KMS-11 (cell line): Measurements from ENCODE around the gene PODNL1.

Source experiments
- H2AFZ ChIP-seq: fragments of 200-600 bp; sonication (generic); 2 replicates; pipeline ENCODE4 v1.6.1; 2016; ENCODE audit warnings: antibody characterized with exemption, mixed run types, low read depth
- H3K27ac ChIP-seq: fragments of 200-600 bp; sonication (generic); 2 replicates; pipeline ENCODE4 v1.6.1; 2016; ENCODE audit warnings: mild to moderate bottlenecking, mixed run types
- H3K27me3 ChIP-seq: fragments of 200-600 bp; sonication (generic); 2 replicates; pipeline ENCODE4 v1.6.1; 2017; ENCODE audit warnings: mild to moderate bottlenecking, low read depth, mixed run types, moderate library complexity; ENCODE audit not compliant: insufficient read depth
- H3K36me3 ChIP-seq: fragments of 200-600 bp; sonication (generic); 2 replicates; pipeline ENCODE4 v1.6.1; 2017; ENCODE audit warnings: mild to moderate bottlenecking, mixed run types; ENCODE audit not compliant: insufficient read depth
- H3K4me1 ChIP-seq: fragments of 200-600 bp; sonication (generic); 2 replicates; pipeline ENCODE4 v1.6.1; 2016; ENCODE audit warnings: mild to moderate bottlenecking, low read depth, mixed run types; ENCODE audit not compliant: poor library complexity, severe bottlenecking
- H3K4me2 ChIP-seq: fragments of 200-600 bp; sonication (generic); 2 replicates; pipeline ENCODE4 v1.7.0; 2016; ENCODE audit warnings: mild to moderate bottlenecking, mixed run types
- H3K4me3 ChIP-seq: fragments of 200-600 bp; sonication (generic); IDR thresholded peaks from 2 replicates; pipeline ENCODE4 v1.6.1; 2017; ENCODE audit warnings: low read depth, low read length, mixed read lengths; ENCODE audit not compliant: insufficient read depth
- H3K79me2 ChIP-seq: fragments of 200-600 bp; sonication (generic); 2 replicates; pipeline ENCODE4 v1.6.1; 2016; ENCODE audit warnings: low read depth, mixed run types; ENCODE audit not compliant: insufficient read depth
- H3K9ac ChIP-seq: fragments of 200-600 bp; sonication (generic); 2 replicates; pipeline ENCODE4 v1.6.1; 2016; ENCODE audit warnings: mild to moderate bottlenecking, mixed run types
- H4K20me1 ChIP-seq: fragments of 200-600 bp; sonication (generic); 2 replicates; pipeline ENCODE4 v1.6.1; 2016; ENCODE audit warnings: mild to moderate bottlenecking, mixed run types; ENCODE audit not compliant: insufficient read depth
- TF ChIP-seq, protein P1 (sequence below): fragments of 200-600 bp; sonication (generic); conservative IDR thresholded peaks from 2 replicates; pipeline ENCODE4 v1.6.1; 2017; ENCODE audit warnings: low read depth, mild to moderate bottlenecking, antibody characterized with exemption, low read length, moderate library complexity, mixed read lengths

Gene PODNL1

DNA sequence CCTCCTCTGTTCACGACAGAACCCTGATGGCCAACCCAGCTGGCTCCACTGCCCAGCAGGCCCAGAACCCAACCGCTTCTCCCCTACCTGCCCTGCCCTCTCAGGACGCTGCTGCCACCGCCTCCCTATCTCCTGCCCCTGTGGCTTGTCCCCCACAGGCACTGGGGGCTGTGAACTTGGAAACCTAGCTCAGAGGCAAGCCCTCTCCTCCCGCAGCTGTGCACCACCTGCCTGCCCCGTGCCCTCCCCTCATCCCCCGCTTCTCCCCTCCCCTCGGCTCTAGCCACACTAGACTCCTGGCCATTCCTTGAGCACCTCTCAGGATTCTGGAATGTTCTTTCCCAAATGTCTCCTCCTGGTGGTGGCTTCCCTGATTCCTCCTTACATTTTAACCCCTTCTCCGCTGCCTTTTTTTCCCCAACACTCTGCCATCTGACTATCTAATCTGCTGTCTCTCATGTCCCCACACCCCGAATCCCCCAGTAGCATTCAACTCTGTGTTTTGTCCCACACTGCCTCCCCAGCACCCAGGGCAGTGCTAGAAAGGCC lies 54.6 kb downstream of the PODNL1 start:
- Histone ChIP-seq H3K4me1 (peaks cover 33% of the 10 kb centered on the region), H3K4me3 (no peak overlapping the region), H3K9ac (no peak overlapping the region), H3K36me3 (no peaks in the 10 kb centered on the region), H2AFZ (no peak overlapping the region), H3K4me2 (no peak overlapping the region), H4K20me1 (no peaks in the 10 kb centered on the region), H3K27ac (no peak overlapping the region), H3K79me2 (no peaks in the 10 kb centered on the region), H3K27me3 (peaks cover 6% of the 10 kb centered on the region; the same call in 1 of the 2 replicates)
- TF ChIP-seq, protein P1, sequence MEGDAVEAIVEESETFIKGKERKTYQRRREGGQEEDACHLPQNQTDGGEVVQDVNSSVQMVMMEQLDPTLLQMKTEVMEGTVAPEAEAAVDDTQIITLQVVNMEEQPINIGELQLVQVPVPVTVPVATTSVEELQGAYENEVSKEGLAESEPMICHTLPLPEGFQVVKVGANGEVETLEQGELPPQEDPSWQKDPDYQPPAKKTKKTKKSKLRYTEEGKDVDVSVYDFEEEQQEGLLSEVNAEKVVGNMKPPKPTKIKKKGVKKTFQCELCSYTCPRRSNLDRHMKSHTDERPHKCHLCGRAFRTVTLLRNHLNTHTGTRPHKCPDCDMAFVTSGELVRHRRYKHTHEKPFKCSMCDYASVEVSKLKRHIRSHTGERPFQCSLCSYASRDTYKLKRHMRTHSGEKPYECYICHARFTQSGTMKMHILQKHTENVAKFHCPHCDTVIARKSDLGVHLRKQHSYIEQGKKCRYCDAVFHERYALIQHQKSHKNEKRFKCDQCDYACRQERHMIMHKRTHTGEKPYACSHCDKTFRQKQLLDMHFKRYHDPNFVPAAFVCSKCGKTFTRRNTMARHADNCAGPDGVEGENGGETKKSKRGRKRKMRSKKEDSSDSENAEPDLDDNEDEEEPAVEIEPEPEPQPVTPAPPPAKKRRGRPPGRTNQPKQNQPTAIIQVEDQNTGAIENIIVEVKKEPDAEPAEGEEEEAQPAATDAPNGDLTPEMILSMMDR: no peak

DNA sequence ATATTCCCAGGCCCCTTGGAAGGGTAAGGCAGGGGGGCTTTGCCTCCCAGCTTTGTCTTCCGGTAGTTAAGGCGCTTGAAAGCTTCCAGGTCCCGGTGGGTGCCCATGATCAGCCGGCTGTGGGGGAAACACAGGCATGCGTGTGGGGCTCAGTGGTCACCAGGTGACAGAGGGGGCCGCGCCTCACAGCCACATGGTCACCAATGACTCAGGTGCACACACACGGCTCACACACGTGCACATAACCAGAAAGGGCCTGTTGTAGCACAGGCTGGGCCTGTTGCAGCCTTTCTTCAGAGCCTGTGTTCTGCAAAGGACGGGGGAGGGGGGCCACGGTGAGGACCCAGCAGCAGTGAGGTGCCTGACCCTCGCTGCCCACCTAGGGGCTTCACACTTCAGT lies 55.4 kb downstream of the PODNL1 start:
- TF ChIP-seq, protein P1: no peak
- Histone ChIP-seq H3K27ac (no peak overlapping the region), H3K9ac (no peak overlapping the region), H2AFZ (no peak overlapping the region), H3K4me1 (peaks cover 33% of the 10 kb centered on the region), H3K27me3 (peaks cover 7% of the 10 kb centered on the region; the same call in 1 of the 2 replicates), H3K4me3 (no peak overlapping the region), H3K4me2 (no peak overlapping the region), H3K79me2 (no peaks in the 10 kb centered on the region), H3K36me3 (no peaks in the 10 kb centered on the region), H4K20me1 (no peaks in the 10 kb centered on the region)

- Histone ChIP-seq H3K4me3 (no peak overlapping the region), H3K9ac (no peak overlapping the region), H3K4me2 (no peak overlapping the region), H3K4me1 (peaks cover 33% of the 10 kb centered on the region), H3K27ac (no peak overlapping the region), H3K79me2 (no peaks in the 10 kb centered on the region), H4K20me1 (no peaks in the 10 kb centered on the region), H3K36me3 (no peaks in the 10 kb centered on the region), H3K27me3 (peaks cover 7% of the 10 kb centered on the region; the same call in 1 of the 2 replicates), H2AFZ (no peak overlapping the region)
- TF ChIP-seq, protein P1: no peak
Measured at GRCh38 chr19:13882419-13882795, 55.8 kb downstream of the PODNL1 start.

DNA sequence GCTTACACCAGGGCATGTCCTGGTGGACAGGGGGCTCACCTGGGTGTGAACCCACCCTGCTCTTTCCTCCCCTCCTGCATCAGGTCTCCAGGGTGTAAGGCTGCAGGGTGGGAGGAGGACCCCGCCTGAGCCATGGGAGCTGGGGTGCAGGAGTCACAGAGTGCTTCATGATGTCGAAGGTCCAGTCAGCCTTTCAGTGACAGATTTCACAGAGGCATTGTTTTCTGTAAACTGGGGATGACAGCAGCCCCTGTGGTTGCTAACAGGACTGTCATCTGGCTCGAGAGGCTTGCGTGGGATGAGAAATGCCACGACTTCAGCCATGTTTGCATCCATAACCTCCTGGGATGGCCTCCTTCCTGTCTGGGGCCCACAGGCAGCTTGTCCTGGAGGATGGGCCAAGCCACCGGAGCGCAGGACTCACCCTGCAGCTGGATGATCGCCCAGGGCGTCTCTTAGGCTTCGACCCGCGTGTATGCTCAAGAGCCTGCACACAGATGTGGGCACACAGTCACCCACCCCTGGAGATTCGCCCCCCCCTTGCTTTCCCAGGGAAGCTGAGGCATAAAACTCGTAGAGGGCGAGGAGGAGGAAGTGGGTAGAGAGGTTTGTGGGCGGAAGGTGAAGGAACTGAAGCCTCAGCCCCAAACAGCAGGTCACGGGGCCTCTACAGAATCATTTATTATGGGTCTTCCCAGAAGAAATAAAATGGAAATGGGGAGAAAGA lies 56.4 kb downstream of the PODNL1 start:
- H3K27me3 ChIP-seq: peaks cover 7% of the 10 kb centered on the region; the same call in 1 of the 2 replicates
- no peak overlapping the region for H3K9ac ChIP-seq
- H3K4me1 ChIP-seq: peaks cover 33% of the 10 kb centered on the region
- TF ChIP-seq, protein P1: no peak
- no peaks in the 10 kb centered on the region for H3K36me3 ChIP-seq
- peak overlapping the region; percentile 92; the same call in 1 of the 2 replicates for H2AFZ ChIP-seq
- no peaks in the 10 kb centered on the region for H3K79me2 ChIP-seq
- H4K20me1 ChIP-seq: no peaks in the 10 kb centered on the region
- 0 out of 2 replicates have a peak overlapping the region, but pooled peaks have one; percentile 97 for H3K4me2 ChIP-seq
- no peak overlapping the region for H3K27ac ChIP-seq
- no peak overlapping the region for H3K4me3 ChIP-seq
